Uterus (tissue), 4 donors: ENCODE measurements around the gene ZSWIM3. TPM values are rescaled to one million over a fixed set of nuclear protein-coding genes. Genes with fewer than 3 reads are reported as not detected.

ENCODE experiments used
- DNase-seq, 2 donors: peaks; one replicate each; pipeline ENCODE4 v3.0.0-alpha.2; 2019 to 2020
- H3K27ac ChIP-seq, 2 donors: fragments of 200-600 bp; sonication (generic); 1 replicate in 1 of 2; 2 replicates in 1 of 2; pipeline ENCODE4 v1.5.1; 2016 to 2018
- H3K27me3 ChIP-seq, 2 donors: fragments of 200-600 bp; sonication (generic); one replicate each; pipeline ENCODE4 v1.5.1; 2018 to 2019; ENCODE audit warnings: control low read depth in 1 of 2
- H3K36me3 ChIP-seq, 2 donors: fragments of 200-600 bp; sonication (generic); one replicate each; pipeline ENCODE4 v1.5.1; 2019; ENCODE audit warnings: control low read depth in 1 of 2
- H3K4me1 ChIP-seq, 2 donors: fragments of 200-600 bp; sonication (generic); one replicate each; pipeline ENCODE4 v1.5.1; 2018 to 2019; ENCODE audit warnings: control low read depth in 1 of 2
- H3K4me3 ChIP-seq, 2 donors: fragments of 200-600 bp; sonication (generic); 1 replicate in 1 of 2; 2 replicates in 1 of 2; pipeline ENCODE4 v1.5.1; 2018 to 2019; ENCODE audit warnings: mild to moderate bottlenecking in 1 of 2
- H3K9me3 ChIP-seq, 2 donors: fragments of 200-600 bp; sonication (generic); one replicate each; pipeline ENCODE4 v1.5.1; 2019; ENCODE audit warnings: control low read depth in 1 of 2
- POLR2A ChIP-seq, 2 donors: fragments of 450-650 bp; IDR thresholded peaks; one replicate each; pipeline ENCODE4 v1.6.1; 2016; ENCODE audit warnings: antibody characterized with exemption in 2 of 2, mild to moderate bottlenecking in 1 of 2, moderate library complexity in 1 of 2
- intact Hi-C: fragments of 100-400 bp; cut with DNase I; formaldehyde crosslinking; loops from one replicate; pipeline ENCODE4 v1.15.1; 2023; ENCODE audit warnings: low total_unique reads
- total RNA-seq, 4 donors: library from RNA; depleted of rRNA in 3 of 4; stranded (reverse); fragments of >200 nt in 3 of 4; gene quantifications; one replicate each; pipeline versions ENCODE4 v1.1.0 to v1.2.4, GENCODE V29; 2014 to 2023
- TF ChIP-seq, protein P1 (sequence below), 4 experiments: fragments of 200-600 bp in 2 of 4; fragments of 450-650 bp in 2 of 4; sonication (generic) in 2 of 4; IDR thresholded peaks; one replicate each; pipeline ENCODE4 v1.5.1; 2016 to 2019; ENCODE audit warnings: antibody characterized with exemption in 4 of 4, mild to moderate bottlenecking in 2 of 4, moderate library complexity in 1 of 4
- donor health status: DM: yes; HTN: yes; CAD: no.

The ZSWIM3 gene
- total RNA-seq, 4 donors from 2014 or later, result 3.1 to 9.2 (median 4.3) TPM

DNA sequence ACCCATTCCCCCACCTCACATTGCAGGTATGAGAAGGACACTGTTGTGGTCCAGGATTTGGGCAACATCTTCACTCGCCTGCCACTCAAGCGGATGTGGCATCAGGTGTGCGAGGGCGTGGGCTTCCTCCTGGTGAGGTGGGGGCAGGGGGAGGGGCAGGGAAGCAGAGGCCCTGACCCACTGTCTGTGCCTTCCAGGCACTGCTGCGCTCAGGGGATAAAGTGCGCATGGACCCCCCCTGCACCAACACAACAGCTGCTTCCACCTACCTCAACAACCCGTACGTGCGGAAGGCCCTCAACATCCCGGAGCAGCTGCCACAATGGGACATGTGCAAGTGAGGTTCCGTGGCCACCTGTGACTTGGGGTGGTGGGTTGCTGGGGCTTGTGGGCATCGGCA is 37.4 kb downstream of the ZSWIM3 start:
- Histone ChIP-seq H3K36me3 (no peaks in the 10 kb centered on the region), H3K4me3 (no peak overlapping the region), H3K4me1 (peaks cover 3 to 7% of the 10 kb centered on the region in 2 donors), H3K9me3 (no peaks in the 10 kb centered on the region), H3K27me3 (no peaks in the 10 kb centered on the region), H3K27ac (no peak overlapping the region)
- no peak for DNase-seq
- TF ChIP-seq, protein P1, sequence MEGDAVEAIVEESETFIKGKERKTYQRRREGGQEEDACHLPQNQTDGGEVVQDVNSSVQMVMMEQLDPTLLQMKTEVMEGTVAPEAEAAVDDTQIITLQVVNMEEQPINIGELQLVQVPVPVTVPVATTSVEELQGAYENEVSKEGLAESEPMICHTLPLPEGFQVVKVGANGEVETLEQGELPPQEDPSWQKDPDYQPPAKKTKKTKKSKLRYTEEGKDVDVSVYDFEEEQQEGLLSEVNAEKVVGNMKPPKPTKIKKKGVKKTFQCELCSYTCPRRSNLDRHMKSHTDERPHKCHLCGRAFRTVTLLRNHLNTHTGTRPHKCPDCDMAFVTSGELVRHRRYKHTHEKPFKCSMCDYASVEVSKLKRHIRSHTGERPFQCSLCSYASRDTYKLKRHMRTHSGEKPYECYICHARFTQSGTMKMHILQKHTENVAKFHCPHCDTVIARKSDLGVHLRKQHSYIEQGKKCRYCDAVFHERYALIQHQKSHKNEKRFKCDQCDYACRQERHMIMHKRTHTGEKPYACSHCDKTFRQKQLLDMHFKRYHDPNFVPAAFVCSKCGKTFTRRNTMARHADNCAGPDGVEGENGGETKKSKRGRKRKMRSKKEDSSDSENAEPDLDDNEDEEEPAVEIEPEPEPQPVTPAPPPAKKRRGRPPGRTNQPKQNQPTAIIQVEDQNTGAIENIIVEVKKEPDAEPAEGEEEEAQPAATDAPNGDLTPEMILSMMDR (IDR thresholded peaks at IDR 0.05), result no peak
- TF ChIP-seq POLR2A (IDR thresholded peaks at IDR 0.05), result no peak
- intact Hi-C loops, result no loop called here

DNA sequence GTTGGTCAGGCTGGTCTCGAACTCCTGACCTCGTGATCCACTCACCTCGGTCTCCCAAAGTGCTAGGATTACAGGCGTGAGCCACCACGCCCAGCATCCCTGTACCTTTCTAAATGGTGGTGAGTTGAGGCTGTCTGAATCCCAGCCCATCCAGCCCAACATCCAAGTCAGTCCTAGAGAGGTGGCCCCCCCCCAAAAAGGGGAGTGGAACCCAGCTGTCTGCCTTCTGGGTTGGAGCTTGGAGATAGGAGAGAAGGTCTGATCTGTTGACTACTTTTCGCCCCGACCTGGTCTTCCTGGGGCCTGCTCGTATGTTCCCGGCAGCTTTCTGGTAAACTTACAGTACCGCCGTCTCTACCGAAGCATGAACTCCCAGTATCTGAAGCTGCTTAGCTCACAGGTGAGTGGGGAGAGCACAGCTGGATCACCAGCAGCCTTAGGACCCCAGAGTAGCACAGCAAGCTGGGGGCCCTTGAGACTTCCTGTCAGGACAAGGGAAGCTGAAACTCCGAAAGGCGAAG is 39.3 kb downstream of the ZSWIM3 start:
- DNase-seq, result no peak
- TF ChIP-seq, protein P1 (IDR thresholded peaks at IDR 0.05), result no peak
- no peak for TF ChIP-seq POLR2A (IDR thresholded peaks at IDR 0.05)
- Histone ChIP-seq H3K9me3 (no peaks in the 10 kb centered on the region), H3K36me3 (no peaks in the 10 kb centered on the region), H3K4me1 (peaks cover 2 to 6% of the 10 kb centered on the region in 2 donors), H3K27me3 (no peaks in the 10 kb centered on the region), H3K4me3 (no peak overlapping the region), H3K27ac (no peak overlapping the region)
- intact Hi-C loops, result no loop called here

DNA sequence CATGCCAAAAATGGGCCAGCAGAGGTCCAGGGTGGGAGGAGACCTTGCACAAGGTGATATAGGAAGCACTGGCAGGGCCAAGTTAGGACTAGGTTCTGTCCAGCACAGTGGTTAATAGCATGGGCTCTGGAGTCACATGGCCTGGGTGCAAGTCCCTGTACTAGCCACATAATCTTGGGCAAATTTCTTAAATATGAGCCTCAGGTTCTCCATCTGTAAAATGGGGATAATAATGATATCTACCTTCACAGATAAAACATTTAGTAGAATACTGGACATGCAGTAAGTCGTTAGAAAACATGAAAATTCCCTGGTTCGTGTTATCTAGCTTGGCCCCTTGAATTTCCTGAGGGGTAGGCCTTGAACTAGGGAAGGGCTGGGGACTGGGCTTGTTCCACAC is 39.9 kb downstream of the ZSWIM3 start:
- Histone ChIP-seq H3K27me3 (no peaks in the 10 kb centered on the region), H3K9me3 (no peaks in the 10 kb centered on the region), H3K27ac (no peak overlapping the region), H3K36me3 (no peaks in the 10 kb centered on the region), H3K4me3 (no peak overlapping the region), H3K4me1 (peaks cover 0 to under 1% of the 10 kb centered on the region in 2 donors)
- TF ChIP-seq, protein P1 (IDR thresholded peaks at IDR 0.05), result no peak
- no peak for TF ChIP-seq POLR2A (IDR thresholded peaks at IDR 0.05)
- intact Hi-C loops, result no loop called here
- DNase-seq, result no peak

DNA sequence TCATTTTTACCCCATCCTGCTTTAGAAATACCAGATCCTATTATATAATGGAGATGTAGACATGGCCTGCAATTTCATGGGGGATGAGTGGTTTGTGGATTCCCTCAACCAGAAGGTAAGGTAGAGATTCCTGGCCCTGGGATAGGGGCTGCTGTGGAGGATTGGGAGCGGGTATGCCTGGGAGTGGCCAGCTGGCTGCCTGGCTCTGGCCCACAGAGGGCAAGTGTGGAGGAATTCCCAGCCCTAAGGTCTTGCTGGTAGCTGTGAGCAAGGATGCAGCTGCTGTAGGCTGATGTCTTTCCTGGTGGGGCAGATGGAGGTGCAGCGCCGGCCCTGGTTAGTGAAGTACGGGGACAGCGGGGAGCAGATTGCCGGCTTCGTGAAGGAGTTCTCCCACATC is 40.3 kb downstream of the ZSWIM3 start:
- Histone ChIP-seq H3K4me3 (no peak overlapping the region), H3K36me3 (no peaks in the 10 kb centered on the region), H3K4me1 (no peaks in the 10 kb centered on the region), H3K27ac (no peak overlapping the region), H3K27me3 (no peaks in the 10 kb centered on the region), H3K9me3 (no peaks in the 10 kb centered on the region)
- intact Hi-C loops, result no loop called here
- no peak for DNase-seq
- TF ChIP-seq POLR2A (IDR thresholded peaks at IDR 0.05), result no peak
- TF ChIP-seq, protein P1 (IDR thresholded peaks at IDR 0.05), result no peak

DNA sequence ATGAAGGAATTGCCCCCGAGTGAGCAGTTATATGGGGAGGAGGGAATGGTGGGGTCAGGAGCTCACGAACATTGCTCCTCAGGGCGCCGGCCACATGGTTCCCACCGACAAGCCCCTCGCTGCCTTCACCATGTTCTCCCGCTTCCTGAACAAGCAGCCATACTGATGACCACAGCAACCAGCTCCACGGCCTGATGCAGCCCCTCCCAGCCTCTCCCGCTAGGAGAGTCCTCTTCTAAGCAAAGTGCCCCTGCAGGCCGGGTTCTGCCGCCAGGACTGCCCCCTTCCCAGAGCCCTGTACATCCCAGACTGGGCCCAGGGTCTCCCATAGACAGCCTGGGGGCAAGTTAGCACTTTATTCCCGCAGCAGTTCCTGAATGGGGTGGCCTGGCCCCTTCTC is 40.9 kb downstream of the ZSWIM3 start:
- intact Hi-C loops, result no loop called here
- no peaks in the 10 kb centered on the region for H3K27me3 ChIP-seq
- no peak overlapping the region for H3K27ac ChIP-seq
- DNase-seq, result no peak
- TF ChIP-seq, protein P1 (IDR thresholded peaks at IDR 0.05), result no peak
- TF ChIP-seq POLR2A (IDR thresholded peaks at IDR 0.05), result no peak
- H3K4me3 ChIP-seq, result no peak overlapping the region
- H3K36me3 ChIP-seq, result no peaks in the 10 kb centered on the region
- no peaks in the 10 kb centered on the region for H3K4me1 ChIP-seq
- no peaks in the 10 kb centered on the region for H3K9me3 ChIP-seq
